Measurements from ENCODE around the gene KCNT2. TPM values are rescaled to one million over a fixed set of nuclear protein-coding genes. Genes with fewer than 3 reads are reported as not detected.

KCNT2 gene
- total and polyA plus RNA-seq, 10 donors: 0.04 to 1.2 (median 0.99) TPM

GRCh38 chr1:196477262-196477661, 131.0 kb downstream of the KCNT2 start:
- Histone ChIP-seq H3K36me3 (no peaks in the 10 kb centered on the region), H3K4me3 (no peak overlapping the region), H3K9me3 (no peaks in the 10 kb centered on the region), H3K4me1 (no peaks in the 10 kb centered on the region), H3K27me3 (replicated peaks in 1 of 7) (no peaks in the 10 kb centered on the region), H3K27ac (no peak overlapping the region)
- no peak for TF ChIP-seq POLR2AphosphoS5 (IDR thresholded peaks at IDR 0.05)
- no peak for TF ChIP-seq CTCF (IDR thresholded peaks at IDR 0.05 in 8 of 11, conservative IDR thresholded peaks at IDR 0.05 in 3 of 11)
- no peak for TF ChIP-seq POLR2A (IDR thresholded peaks at IDR 0.05)
- intact Hi-C loops (cut with DNase I; ENCODE audit: low total_unique reads): no loop called here
- 84 to 94% (median 88%) methylated on average over 2 of the region's 2 CpGs for WGBS, 5 donors
- DNase-seq: no peak

GRCh38 chr1:196467230-196467925, 140.9 kb downstream of the KCNT2 start:
- Histone ChIP-seq H3K27me3 (replicated peaks in 1 of 7) (no peaks in the 10 kb centered on the region), H3K27ac (no peak overlapping the region), H3K4me3 (no peak overlapping the region), H3K9me3 (no peaks in the 10 kb centered on the region), H3K36me3 (no peaks in the 10 kb centered on the region), H3K4me1 (no peaks in the 10 kb centered on the region)
- intact Hi-C loops (cut with DNase I; ENCODE audit: low total_unique reads): no loop called here
- TF ChIP-seq POLR2A (IDR thresholded peaks at IDR 0.05): no peak
- TF ChIP-seq POLR2AphosphoS5 (IDR thresholded peaks at IDR 0.05): no peak
- no peak for TF ChIP-seq CTCF (IDR thresholded peaks at IDR 0.05 in 8 of 11, conservative IDR thresholded peaks at IDR 0.05 in 3 of 11)
- DNase-seq: no peak
- 59 to 85% (median 73%) methylated on average over 1 of the region's 1 CpG for WGBS, 5 donors

- no peaks in the 10 kb centered on the region for H3K36me3 ChIP-seq
- no peak overlapping the region for H3K27ac ChIP-seq
- H3K4me3 ChIP-seq: no peak overlapping the region
- 69 to 89% (median 84%) methylated on average over 1 of the region's 1 CpG for WGBS, 5 donors
- no peaks in the 10 kb centered on the region for H3K27me3 ChIP-seq (replicated peaks in 1 of 7)
- no peaks in the 10 kb centered on the region for H3K4me1 ChIP-seq
- TF ChIP-seq POLR2AphosphoS5 (IDR thresholded peaks at IDR 0.05) (no peak), POLR2A (IDR thresholded peaks at IDR 0.05) (no peak), CTCF (IDR thresholded peaks at IDR 0.05 in 8 of 11, conservative IDR thresholded peaks at IDR 0.05 in 3 of 11) (no peak)
- no peaks in the 10 kb centered on the region for H3K9me3 ChIP-seq
- DNase-seq: no peak
- intact Hi-C loops (cut with DNase I; ENCODE audit: low total_unique reads): no loop called here
Observed at GRCh38 chr1:196466654-196467053, 141.6 kb downstream of the KCNT2 start.

- Histone ChIP-seq H3K27me3 (replicated peaks in 1 of 7) (no peaks in the 10 kb centered on the region), H3K27ac (no peak overlapping the region), H3K36me3 (no peaks in the 10 kb centered on the region), H3K4me3 (no peak overlapping the region), H3K4me1 (no peaks in the 10 kb centered on the region), H3K9me3 (no peaks in the 10 kb centered on the region)
- intact Hi-C loops (cut with DNase I; ENCODE audit: low total_unique reads): no loop called here
- DNase-seq: no peak
- no peak for TF ChIP-seq CTCF (IDR thresholded peaks at IDR 0.05 in 8 of 11, conservative IDR thresholded peaks at IDR 0.05 in 3 of 11)
- TF ChIP-seq POLR2AphosphoS5 (IDR thresholded peaks at IDR 0.05): no peak
- TF ChIP-seq POLR2A (IDR thresholded peaks at IDR 0.05): no peak
- WGBS, 5 donors: 63 to 85% (median 80%) methylated on average over 2 of the region's 2 CpGs
Observed at GRCh38 chr1:196466166-196466565, 142.1 kb downstream of the KCNT2 start.

Measured in spleen (tissue), 11 donors.